Upper lobe of left lung (tissue), 4 donors: Measurements from ENCODE around the gene LRRC42.

Source experiments
- POLR2AphosphoS5 ChIP-seq, 2 donors: sonication (generic); formaldehyde crosslinking; IDR thresholded peaks; one replicate each; pipeline ENCODE4 v1.5.1; 2017; ENCODE audit warnings: antibody characterized with exemption in 2 of 2
- TF ChIP-seq, protein P1 (sequence below), 6 experiments: fragments of 450-650 bp in 4 of 6; fragments of 200-600 bp in 2 of 6; sonication (generic) in 2 of 6; IDR thresholded peaks; one replicate each; pipeline ENCODE4 v1.5.1; 2016 to 2019; ENCODE audit warnings: antibody characterized with exemption in 6 of 6

DNA sequence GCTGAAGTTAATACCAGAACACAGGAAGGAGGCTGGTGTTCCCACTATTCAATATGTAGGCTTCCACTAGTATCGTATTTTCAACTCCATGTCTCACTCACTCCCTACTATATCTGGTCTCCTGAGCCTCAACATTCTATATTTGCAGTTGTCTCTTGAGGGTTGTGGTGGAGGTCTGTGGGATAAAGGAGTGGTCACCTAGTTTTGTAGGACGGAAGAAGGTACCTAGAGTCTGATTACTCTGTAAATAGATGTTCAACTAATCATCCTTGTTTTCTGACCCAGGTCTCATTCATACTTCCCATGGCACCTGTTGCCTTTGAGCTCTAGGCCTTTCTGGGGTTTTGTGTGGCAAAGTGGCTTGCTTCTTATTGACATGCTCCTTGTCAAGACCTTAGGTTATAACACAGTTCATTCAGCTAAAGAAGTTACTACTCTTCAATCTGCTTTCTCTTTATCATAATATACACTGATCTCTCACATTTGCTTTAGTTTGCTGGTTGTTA, 18.7 kb upstream of the LRRC42 start:
- TF ChIP-seq, protein P1, sequence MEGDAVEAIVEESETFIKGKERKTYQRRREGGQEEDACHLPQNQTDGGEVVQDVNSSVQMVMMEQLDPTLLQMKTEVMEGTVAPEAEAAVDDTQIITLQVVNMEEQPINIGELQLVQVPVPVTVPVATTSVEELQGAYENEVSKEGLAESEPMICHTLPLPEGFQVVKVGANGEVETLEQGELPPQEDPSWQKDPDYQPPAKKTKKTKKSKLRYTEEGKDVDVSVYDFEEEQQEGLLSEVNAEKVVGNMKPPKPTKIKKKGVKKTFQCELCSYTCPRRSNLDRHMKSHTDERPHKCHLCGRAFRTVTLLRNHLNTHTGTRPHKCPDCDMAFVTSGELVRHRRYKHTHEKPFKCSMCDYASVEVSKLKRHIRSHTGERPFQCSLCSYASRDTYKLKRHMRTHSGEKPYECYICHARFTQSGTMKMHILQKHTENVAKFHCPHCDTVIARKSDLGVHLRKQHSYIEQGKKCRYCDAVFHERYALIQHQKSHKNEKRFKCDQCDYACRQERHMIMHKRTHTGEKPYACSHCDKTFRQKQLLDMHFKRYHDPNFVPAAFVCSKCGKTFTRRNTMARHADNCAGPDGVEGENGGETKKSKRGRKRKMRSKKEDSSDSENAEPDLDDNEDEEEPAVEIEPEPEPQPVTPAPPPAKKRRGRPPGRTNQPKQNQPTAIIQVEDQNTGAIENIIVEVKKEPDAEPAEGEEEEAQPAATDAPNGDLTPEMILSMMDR (IDR thresholded peaks at IDR 0.05), result no peak
- TF ChIP-seq POLR2AphosphoS5 (IDR thresholded peaks at IDR 0.05), result no peak
